Naive thymus-derived CD4-positive, alpha-beta T cell (primary cell): ENCODE measurements around the gene ZNF2. TPM values are rescaled to one million over a fixed set of nuclear protein-coding genes. Genes with fewer than 3 reads are reported as not detected.

ENCODE experiments used
- ATAC-seq: fragments of 150-1000 bp; cut with Tn5 transposase; 2 replicates; pipeline ENCODE4 v1.10.0; 2021; ENCODE audit warnings: mild to moderate bottlenecking, moderate library complexity
- CTCF ChIA-PET: fragments of 350-600 bp; sonication (Branson Sonifier 250); formaldehyde crosslinking; loops from one replicate; lab custom pipeline; 2021; ENCODE audit warnings: antibody characterized with exemption; lab: Charles Lee
- POLR2A ChIA-PET: fragments of 350-600 bp; sonication (Branson Sonifier 250); formaldehyde crosslinking; loops from one replicate; lab custom pipeline; 2021; ENCODE audit warnings: antibody characterized with exemption, inconsistent platforms; lab: Charles Lee
- DNase-seq, 9 donors: peaks; one replicate each; pipeline versions ENCODE4 v3.0.0 to v3.0.0-alpha.2; 2020 to 2022; ENCODE audit warnings: mixed read lengths in 1 of 9
- H3K27ac ChIP-seq: one replicate; pipeline ENCODE4 v1.7.0; 2013; ENCODE audit warnings: mild to moderate bottlenecking, low read depth, low read length, moderate library complexity
- H3K27me3 ChIP-seq, 2 donors: one replicate each; pipeline ENCODE4 v1.7.0; 2013; ENCODE audit warnings: low read length in 2 of 2, mild to moderate bottlenecking in 2 of 2, moderate library complexity in 2 of 2; ENCODE audit not compliant: control insufficient read depth in 2 of 2, insufficient read depth in 2 of 2
- H3K36me3 ChIP-seq, 3 experiments: 1 replicate in 2 of 3; 2 replicates in 1 of 3; pipeline ENCODE4 v1.7.0; 2013; ENCODE audit warnings: low read length in 3 of 3, mild to moderate bottlenecking in 3 of 3, moderate library complexity in 1 of 3; ENCODE audit not compliant: insufficient read depth in 3 of 3, control insufficient read depth in 2 of 3
- H3K4me1 ChIP-seq, 2 donors: one replicate each; pipeline ENCODE4 v1.7.0; 2013; ENCODE audit warnings: low read length in 2 of 2, mild to moderate bottlenecking in 2 of 2, moderate library complexity in 1 of 2; ENCODE audit not compliant: control insufficient read depth in 2 of 2, insufficient read depth in 2 of 2
- H3K4me3 ChIP-seq: 2 replicates; pipeline ENCODE4 v1.7.0; 2013; ENCODE audit warnings: mild to moderate bottlenecking, low read length
- H3K9me3 ChIP-seq, 3 experiments: 1 replicate in 2 of 3; 2 replicates in 1 of 3; pipeline ENCODE4 v1.7.0; 2013; ENCODE audit warnings: low read length in 3 of 3; ENCODE audit not compliant: control insufficient read depth in 2 of 3
- H3K27ac Mint-ChIP-seq, 9 donors: one replicate each; pipeline ENCODE4 v1.8.0; 2020 to 2022; ENCODE audit warnings: mixed read lengths in 9 of 9, mild to moderate bottlenecking in 8 of 9, moderate library complexity in 5 of 9, inconsistent platforms in 2 of 9
- H3K27me3 Mint-ChIP-seq, 5 donors: one replicate each; pipeline ENCODE4 v1.8.0; 2021 to 2022; ENCODE audit warnings: mixed read lengths in 5 of 5, mild to moderate bottlenecking in 1 of 5
- H3K36me3 Mint-ChIP-seq, 5 donors: one replicate each; pipeline ENCODE4 v1.8.0; 2020 to 2022; ENCODE audit warnings: mixed read lengths in 5 of 5, mild to moderate bottlenecking in 3 of 5, inconsistent platforms in 1 of 5
- H3K4me1 Mint-ChIP-seq, 7 donors: one replicate each; pipeline ENCODE4 v1.8.0; 2020 to 2022; ENCODE audit warnings: mixed read lengths in 7 of 7, mild to moderate bottlenecking in 3 of 7, inconsistent platforms in 1 of 7
- H3K4me3 Mint-ChIP-seq, 10 donors: one replicate each; pipeline ENCODE4 v1.8.0; 2020 to 2022; ENCODE audit warnings: mild to moderate bottlenecking in 10 of 10, mixed read lengths in 10 of 10, moderate library complexity in 6 of 10, inconsistent platforms in 2 of 10
- H3K9me3 Mint-ChIP-seq, 11 donors: one replicate each; pipeline ENCODE4 v1.8.0; 2020 to 2022; ENCODE audit warnings: mixed read lengths in 11 of 11, mild to moderate bottlenecking in 4 of 11, inconsistent platforms in 1 of 11, moderate library complexity in 1 of 11
- intact Hi-C, 2 donors: fragments of 100-400 bp; cut with micrococcal nuclease; formaldehyde crosslinking; loops; one replicate each; pipeline ENCODE4 v1.15.1; 2023
- polyA plus RNA-seq, 2 donors: library from polyadenylated mRNA; unstranded; fragments of 300-500 nt; fragmentation: Illumina TruSeq; gene quantifications; one replicate each; pipeline ENCODE4 v1.2.3, GENCODE V29; 2021
- total RNA-seq, 6 experiments: library from RNA in 5 of 6; stranded (reverse) in 5 of 6; gene quantifications; 1 replicate in 5 of 6; 2 replicates in 1 of 6; pipeline ENCODE4 v1.2.3 and lab custom pipeline; 2021 to 2026

The ZNF2 gene
- total and polyA plus RNA-seq, 7 experiments from 2014 or later, result 1.5 to 10.2 (median 3.4) TPM

- intact Hi-C loops, result loop anchor here in 1 of 2 donors (10.0 kb wide), 1 partner anchor 103 kb away; no protein-coding TSS in a partner anchor
- peaks cover 0 to 24% (median 19%) of the 10 kb centered on the region in 5 donors for H3K36me3 Mint-ChIP-seq
- POLR2A ChIA-PET, result no interaction called here
- H3K4me1 ChIP-seq, result no peaks in the 10 kb centered on the region
- no peak overlapping the region for H3K4me3 Mint-ChIP-seq
- no peaks in the 10 kb centered on the region for H3K4me1 Mint-ChIP-seq
- ATAC-seq (no peak), DNase-seq (no peak)
- H3K9me3 Mint-ChIP-seq, result peaks cover 5 to 91% (median 47%) of the 10 kb centered on the region in 11 donors
- peaks cover 0 to 28% (median 0%) of the 10 kb centered on the region in 3 experiments for H3K9me3 ChIP-seq
- CTCF ChIA-PET, result interaction anchor here (0.6 to 1.5 kb wide), 2 partner anchors 9 to 483 kb away, joined by 3 to 5 read pairs; no protein-coding TSS in a partner anchor
- H3K27ac ChIP-seq, result no peak overlapping the region
- H3K27ac Mint-ChIP-seq, result no peak overlapping the region
- H3K36me3 ChIP-seq, result no peaks in the 10 kb centered on the region
- peaks cover 0 to 8% (median 0%) of the 10 kb centered on the region in 5 donors for H3K27me3 Mint-ChIP-seq
- H3K27me3 ChIP-seq, result no peaks in the 10 kb centered on the region
- H3K4me3 ChIP-seq, result no peak overlapping the region
Measured at GRCh38 chr2:95232232-95232631, 66.6 kb downstream of the ZNF2 start.

Other genes with a start within 250 kb of the ZNF2 start
- 100 to 1,000 TPM; 124 to 575 (median 159) TPM for gene MAL, start 140.1 kb upstream of the ZNF2 start, total RNA-seq
- 100 to 1,000 TPM; 355 to 408 TPM for gene MAL, start 140.1 kb upstream of the ZNF2 start, polyA plus RNA-seq
- 10 to 100 TPM; 26.3 to 72.9 (median 60.5) TPM for gene MRPS5, start 44.0 kb upstream of the ZNF2 start, total RNA-seq
- gene MRPS5, start 44.0 kb upstream of the ZNF2 start, polyA plus RNA-seq, result 10 to 100 TPM; 38.6 to 41.5 TPM
- gene ZNF514, start 6.0 kb upstream of the ZNF2 start, total RNA-seq, result 10 to 100 TPM; 10.6 to 39.9 (median 16.6) TPM
- 10 to 100 TPM in 1 of 2 donors, 1 to 10 TPM in 1; 6.6 to 11.2 TPM for gene ZNF514, start 6.0 kb upstream of the ZNF2 start, polyA plus RNA-seq
- 1 to 10 TPM; 1.7 to 6.4 (median 4.3) TPM for gene ZNF892, start 41.7 kb downstream of the ZNF2 start, total RNA-seq
- 1 to 10 TPM in 1 of 2 donors, under 1 TPM in 1; 0.69 to 1.2 TPM for gene ZNF892, start 41.7 kb downstream of the ZNF2 start, polyA plus RNA-seq
- 1 to 10 TPM in 1 of 5 experiments, under 1 TPM in 4; 0.24 to 1.2 (median 0.57) TPM for gene PROM2, start 108.6 kb downstream of the ZNF2 start, total RNA-seq
- gene PROM2, start 108.6 kb downstream of the ZNF2 start, polyA plus RNA-seq, result not detected
- gene KCNIP3, start 131.5 kb downstream of the ZNF2 start, total RNA-seq, result 1 to 10 TPM in 1 of 5 experiments, not detected in 4; 1.0 TPM
- not detected for gene KCNIP3, start 131.5 kb downstream of the ZNF2 start, polyA plus RNA-seq
- gene FAHD2A, start 236.9 kb downstream of the ZNF2 start, total RNA-seq, result 10 to 100 TPM; 22.6 to 41.4 (median 33.7) TPM
- gene FAHD2A, start 236.9 kb downstream of the ZNF2 start, polyA plus RNA-seq, result 10 to 100 TPM; 17.9 to 20.5 TPM